Measurements from ENCODE around the gene MT4. TPM values are rescaled to one million over a fixed set of nuclear protein-coding genes. Genes with fewer than 3 reads are reported as not detected.
"Not testable (repeated sequence)": the region's sequence is repeated elsewhere in the genome, so short reads cannot be mapped to it uniquely, and the experiment has no call there.

The MT4 gene
- total RNA-seq, 4 donors from 2014 or later, result not detected

GRCh38 chr16:56576585-56577299 is 11.9 kb downstream of the MT4 start:
- TF ChIP-seq CTCF (IDR thresholded peaks at IDR 0.05), result peak in 2 of 3 donors; percentile 13 to 16
- ATAC-seq (ENCODE audit: low FRiP score), result peak; percentile 87
- peak; percentile 53 for DNase-seq (ENCODE audit: low spot score)

GRCh38 chr16:56577300-56577625 is 12.4 kb downstream of the MT4 start:
- ATAC-seq (ENCODE audit: low FRiP score), result no peak
- TF ChIP-seq CTCF (IDR thresholded peaks at IDR 0.05), result no peak
- DNase-seq (ENCODE audit: low spot score), result no peak

GRCh38 chr16:56580391-56581048 is 15.6 kb downstream of the MT4 start:
- TF ChIP-seq CTCF (IDR thresholded peaks at IDR 0.05), result no peak
- ATAC-seq (ENCODE audit: low FRiP score), result no peak

GRCh38 chr16:56582911-56583310 is 18.0 kb downstream of the MT4 start:
- DNase-seq (ENCODE audit: low spot score); ATAC-seq (ENCODE audit: low FRiP score): not testable (repeated sequence)

More at GRCh38 chr16:56580391-56581048, 15.6 kb downstream of the MT4 start:
- no peak for DNase-seq (ENCODE audit: low spot score)

- TF ChIP-seq CTCF (IDR thresholded peaks at IDR 0.05), result no peak
- no peak for ATAC-seq (ENCODE audit: low FRiP score)
- no peak for DNase-seq (ENCODE audit: low spot score)
Measured at GRCh38 chr16:56583351-56584168, 18.7 kb downstream of the MT4 start.

GRCh38 chr16:56584276-56584675 is 19.4 kb downstream of the MT4 start:
- ATAC-seq (ENCODE audit: low FRiP score), result no peak
- no peak for TF ChIP-seq CTCF (IDR thresholded peaks at IDR 0.05)
- DNase-seq (ENCODE audit: low spot score), result no peak

GRCh38 chr16:56588781-56589140 is 23.9 kb downstream of the MT4 start:
- DNase-seq (ENCODE audit: low spot score) (no peak), ATAC-seq (ENCODE audit: low FRiP score) (no peak)
- no peak for TF ChIP-seq CTCF (IDR thresholded peaks at IDR 0.05)
